ENCODE results near the gene STOML2. TPM values are rescaled to one million over a fixed set of nuclear protein-coding genes. Genes with fewer than 3 reads are reported as not detected.

Gene STOML2
- total and polyA plus RNA-seq, 9 of the 15 experiments (the other 6 are each of a cell fraction or from before 2014, with no cell fraction given): 110 to 220 (median 174) TPM

DNA sequence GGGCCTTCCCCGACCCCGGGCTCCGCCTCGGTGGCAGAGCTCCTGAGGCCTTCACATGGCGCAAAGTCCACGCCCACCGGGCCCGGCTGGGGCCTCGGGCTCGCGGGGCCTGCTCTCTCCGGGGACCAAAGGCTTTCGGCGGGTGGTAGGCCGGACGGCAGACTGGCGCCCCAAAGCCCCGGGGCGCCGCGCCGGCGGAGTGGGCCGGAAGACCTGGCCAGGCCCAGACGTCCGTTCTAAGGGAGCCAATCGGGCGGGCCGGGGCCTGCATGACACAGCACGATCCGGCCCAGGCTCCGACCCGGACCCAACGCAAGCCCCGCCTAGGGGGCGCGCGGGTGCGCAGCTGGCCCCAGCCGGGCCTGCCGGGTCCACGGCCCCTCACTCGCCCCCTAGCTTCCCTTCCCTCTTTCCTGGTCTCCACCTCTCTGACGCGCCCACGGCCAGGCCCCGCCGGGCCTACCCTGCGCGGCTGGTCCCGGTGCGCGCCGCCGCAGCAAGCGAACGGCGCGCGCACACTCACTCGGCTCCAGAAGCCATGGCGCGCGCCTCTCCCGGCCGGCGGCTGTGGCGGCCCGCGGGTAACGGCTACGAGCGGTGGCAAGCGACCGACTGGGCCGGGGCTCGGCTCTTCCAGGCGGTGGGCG, 31.0 kb downstream of the STOML2 start (continued):
- TF ChIP-seq, protein P1, sequence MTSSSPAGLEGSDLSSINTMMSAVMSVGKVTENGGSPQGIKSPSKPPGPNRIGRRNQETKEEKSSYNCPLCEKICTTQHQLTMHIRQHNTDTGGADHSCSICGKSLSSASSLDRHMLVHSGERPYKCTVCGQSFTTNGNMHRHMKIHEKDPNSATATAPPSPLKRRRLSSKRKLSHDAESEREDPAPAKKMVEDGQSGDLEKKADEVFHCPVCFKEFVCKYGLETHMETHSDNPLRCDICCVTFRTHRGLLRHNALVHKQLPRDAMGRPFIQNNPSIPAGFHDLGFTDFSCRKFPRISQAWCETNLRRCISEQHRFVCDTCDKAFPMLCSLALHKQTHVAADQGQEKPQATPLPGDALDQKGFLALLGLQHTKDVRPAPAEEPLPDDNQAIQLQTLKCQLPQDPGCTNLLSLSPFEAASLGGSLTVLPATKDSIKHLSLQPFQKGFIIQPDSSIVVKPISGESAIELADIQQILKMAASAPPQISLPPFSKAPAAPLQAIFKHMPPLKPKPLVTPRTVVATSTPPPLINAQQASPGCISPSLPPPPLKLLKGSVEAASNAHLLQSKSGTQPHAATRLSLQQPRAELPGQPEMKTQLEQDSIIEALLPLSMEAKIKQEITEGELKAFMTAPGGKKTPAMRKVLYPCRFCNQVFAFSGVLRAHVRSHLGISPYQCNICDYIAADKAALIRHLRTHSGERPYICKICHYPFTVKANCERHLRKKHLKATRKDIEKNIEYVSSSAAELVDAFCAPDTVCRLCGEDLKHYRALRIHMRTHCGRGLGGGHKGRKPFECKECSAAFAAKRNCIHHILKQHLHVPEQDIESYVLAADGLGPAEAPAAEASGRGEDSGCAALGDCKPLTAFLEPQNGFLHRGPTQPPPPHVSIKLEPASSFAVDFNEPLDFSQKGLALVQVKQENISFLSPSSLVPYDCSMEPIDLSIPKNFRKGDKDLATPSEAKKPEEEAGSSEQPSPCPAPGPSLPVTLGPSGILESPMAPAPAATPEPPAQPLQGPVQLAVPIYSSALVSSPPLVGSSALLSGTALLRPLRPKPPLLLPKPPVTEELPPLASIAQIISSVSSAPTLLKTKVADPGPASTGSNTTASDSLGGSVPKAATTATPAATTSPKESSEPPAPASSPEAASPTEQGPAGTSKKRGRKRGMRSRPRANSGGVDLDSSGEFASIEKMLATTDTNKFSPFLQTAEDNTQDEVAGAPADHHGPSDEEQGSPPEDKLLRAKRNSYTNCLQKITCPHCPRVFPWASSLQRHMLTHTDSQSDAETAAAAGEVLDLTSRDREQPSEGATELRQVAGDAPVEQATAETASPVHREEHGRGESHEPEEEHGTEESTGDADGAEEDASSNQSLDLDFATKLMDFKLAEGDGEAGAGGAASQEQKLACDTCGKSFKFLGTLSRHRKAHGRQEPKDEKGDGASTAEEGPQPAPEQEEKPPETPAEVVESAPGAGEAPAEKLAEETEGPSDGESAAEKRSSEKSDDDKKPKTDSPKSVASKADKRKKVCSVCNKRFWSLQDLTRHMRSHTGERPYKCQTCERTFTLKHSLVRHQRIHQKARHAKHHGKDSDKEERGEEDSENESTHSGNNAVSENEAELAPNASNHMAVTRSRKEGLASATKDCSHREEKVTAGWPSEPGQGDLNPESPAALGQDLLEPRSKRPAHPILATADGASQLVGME (CRISPR knock-in tag; IDR thresholded peaks at IDR 0.05): peak; percentile 43; the same call in 1 of the 2 replicates
- TF ChIP-seq POLR2G (IDR thresholded peaks at IDR 0.05; ENCODE audit: low read depth, low read length) (peak; percentile 93), ZNF707 (CRISPR knock-in tag; conservative IDR thresholded peaks at IDR 0.05) (0 out of 2 replicates have a peak, but pooled peaks have one; percentile 44), BHLHE40 (IDR thresholded peaks at IDR 0.05; ENCODE audit: low read length) (no peak; the same call in 1 of the 2 replicates), BRD9 (IDR thresholded peaks at IDR 0.05; ENCODE audit: low read depth, partially characterized antibody) (no peak), TAF9B (IDR thresholded peaks at IDR 0.05; ENCODE audit: partially characterized antibody) (no peak), SMAD2 (IDR thresholded peaks at IDR 0.05; ENCODE audit: low read depth, low read length) (no peak), ZNF764 (CRISPR knock-in tag; IDR thresholded peaks at IDR 0.05; ENCODE audit: low read depth) (no peak), CHCHD3 (CRISPR knock-in tag; IDR thresholded peaks at IDR 0.05) (no peak), CBX5 (IDR thresholded peaks at IDR 0.05; ENCODE audit: borderline replicate concordance, low read depth) (no peak)
- TF ChIP-seq, protein P2, sequence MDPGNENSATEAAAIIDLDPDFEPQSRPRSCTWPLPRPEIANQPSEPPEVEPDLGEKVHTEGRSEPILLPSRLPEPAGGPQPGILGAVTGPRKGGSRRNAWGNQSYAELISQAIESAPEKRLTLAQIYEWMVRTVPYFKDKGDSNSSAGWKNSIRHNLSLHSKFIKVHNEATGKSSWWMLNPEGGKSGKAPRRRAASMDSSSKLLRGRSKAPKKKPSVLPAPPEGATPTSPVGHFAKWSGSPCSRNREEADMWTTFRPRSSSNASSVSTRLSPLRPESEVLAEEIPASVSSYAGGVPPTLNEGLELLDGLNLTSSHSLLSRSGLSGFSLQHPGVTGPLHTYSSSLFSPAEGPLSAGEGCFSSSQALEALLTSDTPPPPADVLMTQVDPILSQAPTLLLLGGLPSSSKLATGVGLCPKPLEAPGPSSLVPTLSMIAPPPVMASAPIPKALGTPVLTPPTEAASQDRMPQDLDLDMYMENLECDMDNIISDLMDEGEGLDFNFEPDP (CRISPR knock-in tag; IDR thresholded peaks at IDR 0.05): no peak
- TF ChIP-seq, protein P3, sequence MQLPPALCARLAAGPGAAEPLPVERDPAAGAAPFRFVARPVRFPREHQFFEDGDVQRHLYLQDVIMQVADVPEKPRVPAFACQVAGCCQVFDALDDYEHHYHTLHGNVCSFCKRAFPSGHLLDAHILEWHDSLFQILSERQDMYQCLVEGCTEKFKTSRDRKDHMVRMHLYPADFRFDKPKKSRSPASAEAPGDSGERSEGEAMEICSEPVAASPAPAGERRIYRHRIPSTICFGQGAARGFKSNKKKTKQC (CRISPR knock-in tag; IDR thresholded peaks at IDR 0.05): no peak; the same call in 1 of the 2 replicates
- TF ChIP-seq, protein P4, sequence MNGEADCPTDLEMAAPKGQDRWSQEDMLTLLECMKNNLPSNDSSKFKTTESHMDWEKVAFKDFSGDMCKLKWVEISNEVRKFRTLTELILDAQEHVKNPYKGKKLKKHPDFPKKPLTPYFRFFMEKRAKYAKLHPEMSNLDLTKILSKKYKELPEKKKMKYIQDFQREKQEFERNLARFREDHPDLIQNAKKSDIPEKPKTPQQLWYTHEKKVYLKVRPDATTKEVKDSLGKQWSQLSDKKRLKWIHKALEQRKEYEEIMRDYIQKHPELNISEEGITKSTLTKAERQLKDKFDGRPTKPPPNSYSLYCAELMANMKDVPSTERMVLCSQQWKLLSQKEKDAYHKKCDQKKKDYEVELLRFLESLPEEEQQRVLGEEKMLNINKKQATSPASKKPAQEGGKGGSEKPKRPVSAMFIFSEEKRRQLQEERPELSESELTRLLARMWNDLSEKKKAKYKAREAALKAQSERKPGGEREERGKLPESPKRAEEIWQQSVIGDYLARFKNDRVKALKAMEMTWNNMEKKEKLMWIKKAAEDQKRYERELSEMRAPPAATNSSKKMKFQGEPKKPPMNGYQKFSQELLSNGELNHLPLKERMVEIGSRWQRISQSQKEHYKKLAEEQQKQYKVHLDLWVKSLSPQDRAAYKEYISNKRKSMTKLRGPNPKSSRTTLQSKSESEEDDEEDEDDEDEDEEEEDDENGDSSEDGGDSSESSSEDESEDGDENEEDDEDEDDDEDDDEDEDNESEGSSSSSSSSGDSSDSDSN (IDR thresholded peaks at IDR 0.05; ENCODE audit: borderline replicate concordance in 1 of 2, low read depth in 2 of 2, low read length in 2 of 2): peak; percentile 67 to 95; a peak in 3 of 4 replicates
- TF ChIP-seq, protein P5, sequence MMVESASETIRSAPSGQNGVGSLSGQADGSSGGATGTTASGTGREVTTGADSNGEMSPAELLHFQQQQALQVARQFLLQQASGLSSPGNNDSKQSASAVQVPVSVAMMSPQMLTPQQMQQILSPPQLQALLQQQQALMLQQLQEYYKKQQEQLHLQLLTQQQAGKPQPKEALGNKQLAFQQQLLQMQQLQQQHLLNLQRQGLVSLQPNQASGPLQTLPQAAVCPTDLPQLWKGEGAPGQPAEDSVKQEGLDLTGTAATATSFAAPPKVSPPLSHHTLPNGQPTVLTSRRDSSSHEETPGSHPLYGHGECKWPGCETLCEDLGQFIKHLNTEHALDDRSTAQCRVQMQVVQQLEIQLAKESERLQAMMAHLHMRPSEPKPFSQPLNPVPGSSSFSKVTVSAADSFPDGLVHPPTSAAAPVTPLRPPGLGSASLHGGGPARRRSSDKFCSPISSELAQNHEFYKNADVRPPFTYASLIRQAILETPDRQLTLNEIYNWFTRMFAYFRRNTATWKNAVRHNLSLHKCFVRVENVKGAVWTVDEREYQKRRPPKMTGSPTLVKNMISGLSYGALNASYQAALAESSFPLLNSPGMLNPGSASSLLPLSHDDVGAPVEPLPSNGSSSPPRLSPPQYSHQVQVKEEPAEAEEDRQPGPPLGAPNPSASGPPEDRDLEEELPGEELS (CRISPR knock-in tag; IDR thresholded peaks at IDR 0.05; ENCODE audit: borderline replicate concordance): no peak
